ENCODE data around the gene KRR1.

GRCh38 chr12:75479963-75480461, 31.4 kb downstream of the KRR1 start:
- TF ChIP-seq CTCF (IDR thresholded peaks at IDR 0.05; ENCODE audit: insufficient read depth, low read depth, low read length) (no peak), EZH2 (IDR thresholded peaks at IDR 0.05; ENCODE audit: insufficient read depth, low read length) (no peak)
